ENCODE data around the gene COG5. TPM values are rescaled to one million over a fixed set of nuclear protein-coding genes. Genes with fewer than 3 reads are reported as not detected.

Gene COG5
- total RNA-seq, 4 donors from 2014 or later: 39.7 to 143 (median 98.3) TPM

- intact Hi-C loops (cut with DNase I; ENCODE audit: low total_unique reads): loop anchor here (10.0 kb wide), 1 partner anchor 257 kb away; no protein-coding TSS in a partner anchor
- DNase-seq: no peak
- TF ChIP-seq POLR2A (IDR thresholded peaks at IDR 0.05): no peak
- TF ChIP-seq CTCF (IDR thresholded peaks at IDR 0.05): no peak
- H3K4me3 ChIP-seq: no peak overlapping the region
- no peaks in the 10 kb centered on the region for H3K9me3 ChIP-seq
- no peak overlapping the region for H3K27ac ChIP-seq
- H3K4me1 ChIP-seq: peaks cover 0 to 9% of the 10 kb centered on the region in 2 donors
- H3K36me3 ChIP-seq: no peaks in the 10 kb centered on the region
- no peaks in the 10 kb centered on the region for H3K27me3 ChIP-seq
These were observed 95.7 kb downstream of the COG5 start for GRCh38 chr7:107467972-107468371.

- intact Hi-C loops (cut with DNase I; ENCODE audit: low total_unique reads): loop anchor here (10.0 kb wide), 1 partner anchor 260 kb away; no protein-coding TSS in a partner anchor
These were observed 99.0 kb downstream of the COG5 start for GRCh38 chr7:107464666-107465226.

GRCh38 chr7:107463139-107464078 lies 100.3 kb downstream of the COG5 start:
- intact Hi-C loops (cut with DNase I; ENCODE audit: low total_unique reads): loop anchor here (10.0 kb wide), 1 partner anchor 261 kb away; no protein-coding TSS in a partner anchor
- H3K27me3 ChIP-seq: no peaks in the 10 kb centered on the region
- peak overlapping the region; percentile 3 to 16 for H3K27ac ChIP-seq
- DNase-seq: peak; percentile 58 to 69
- no peaks in the 10 kb centered on the region for H3K9me3 ChIP-seq
- TF ChIP-seq POLR2A (IDR thresholded peaks at IDR 0.05) (no peak), CTCF (IDR thresholded peaks at IDR 0.05) (peak; percentile 72 to 89 (median 82))
- no peaks in the 10 kb centered on the region for H3K36me3 ChIP-seq
- H3K4me3 ChIP-seq: no peak overlapping the region
- H3K4me1 ChIP-seq: no peaks in the 10 kb centered on the region

More at GRCh38 chr7:107464666-107465226, 99.0 kb downstream of the COG5 start:
- H3K4me3 ChIP-seq: no peak overlapping the region
- no peaks in the 10 kb centered on the region for H3K36me3 ChIP-seq
- no peak for DNase-seq
- H3K27me3 ChIP-seq: no peaks in the 10 kb centered on the region
- no peak overlapping the region for H3K27ac ChIP-seq
- H3K4me1 ChIP-seq: no peaks in the 10 kb centered on the region
- H3K9me3 ChIP-seq: no peaks in the 10 kb centered on the region
- TF ChIP-seq POLR2A (IDR thresholded peaks at IDR 0.05) (no peak), CTCF (IDR thresholded peaks at IDR 0.05) (no peak)

GRCh38 chr7:107461938-107462533 lies 101.7 kb downstream of the COG5 start:
- H3K4me1 ChIP-seq: no peaks in the 10 kb centered on the region
- no peak for DNase-seq
- no peak overlapping the region for H3K27ac ChIP-seq
- intact Hi-C loops (cut with DNase I; ENCODE audit: low total_unique reads): loop anchor here (10.0 kb wide), 1 partner anchor 263 kb away; no protein-coding TSS in a partner anchor
- TF ChIP-seq CTCF (IDR thresholded peaks at IDR 0.05) (no peak), POLR2A (IDR thresholded peaks at IDR 0.05) (no peak)
- H3K9me3 ChIP-seq: no peaks in the 10 kb centered on the region
- H3K27me3 ChIP-seq: no peaks in the 10 kb centered on the region
- no peaks in the 10 kb centered on the region for H3K36me3 ChIP-seq
- H3K4me3 ChIP-seq: no peak overlapping the region
